GM12878 (cell line): ENCODE results near the gene OR2H1. TPM values are rescaled to one million over a fixed set of nuclear protein-coding genes. Genes with fewer than 3 reads are reported as not detected.

ENCODE experiments used
- ATAC-seq: fragments of 200-7000 bp; cut with Tn5 transposase; 3 replicates; pipeline ENCODE4 v1.9.1; 2020; ENCODE audit warnings: mild to moderate bottlenecking, moderate library complexity
- BruUV-seq: library from RNA; stranded (reverse); fragments of 400-500 nt; replicated peaks from 2 replicates; lab custom pipeline; 2021; lab: Mats Ljungman, UMichigan
- CTCF ChIA-PET: fragments of 300-600 bp; sonication (Branson Sonifier 250); formaldehyde crosslinking; extraction: SDS; loops from one replicate; lab custom pipeline; 2021; ENCODE audit warnings: inconsistent platforms; lab: Yijun Ruan, JAX
- POLR2A ChIA-PET: fragments of 350-600 bp; formaldehyde crosslinking; extraction: SDS; loops from one replicate; lab custom pipeline; 2021; ENCODE audit warnings: inconsistent platforms; lab: Charles Lee
- RAD21 ChIA-PET: fragments of 300-600 bp; sonication (Branson Sonifier 250); formaldehyde crosslinking; loops from one replicate; lab custom pipeline; 2023; ENCODE audit warnings: antibody characterized with exemption; ENCODE audit not compliant: unreplicated experiment; lab: Charles Lee
- SMC1A ChIA-PET: fragments of 300-600 bp; sonication (Branson Sonifier 250); formaldehyde crosslinking; loops from one replicate; lab custom pipeline; 2023; ENCODE audit not compliant: unreplicated experiment, uncharacterized antibody; lab: Charles Lee
- DNase-seq: peaks from one replicate; pipeline ENCODE4 v3.0.0-alpha.2; 2011; ENCODE audit warnings: low read depth, low spot score
- FAIRE-seq: peaks from 3 replicates; lab custom pipeline; 2011; peaks lifted over from hg19 to GRCh38; lab: Jason Lieb, UNC
- H2AFZ ChIP-seq: 2 replicates; pipeline ENCODE4 v1.6.0; 2011; ENCODE audit warnings: low read depth, low read length, control low read depth; ENCODE audit not compliant: control insufficient read depth
- H3K27ac ChIP-seq: 2 replicates; pipeline ENCODE4 v1.5.1; 2011; ENCODE audit warnings: control low read depth; ENCODE audit not compliant: control insufficient read depth, insufficient read depth
- H3K27me3 ChIP-seq, 2 experiments: replicated peaks in 1 of 2; 2 replicates each; pipeline versions ENCODE4 v1.6.0 to v1.6.1; 2011; ENCODE audit warnings: low read length in 1 of 2; ENCODE audit not compliant: control insufficient read depth in 2 of 2, insufficient read depth in 2 of 2
- H3K36me3 ChIP-seq, 2 experiments: 2 replicates each; pipeline ENCODE4 v1.5.1; 2011; ENCODE audit warnings: low read length in 1 of 2; ENCODE audit not compliant: control insufficient read depth in 2 of 2, insufficient read depth in 2 of 2
- H3K4me1 ChIP-seq: 2 replicates; pipeline ENCODE4 v1.6.1; 2011; ENCODE audit warnings: mild to moderate bottlenecking, low read length, moderate library complexity, mixed read lengths; ENCODE audit not compliant: control insufficient read depth, insufficient read depth
- H3K4me2 ChIP-seq: 2 replicates; pipeline ENCODE4 v1.6.0; 2011; ENCODE audit warnings: control low read depth; ENCODE audit not compliant: control insufficient read depth, insufficient read depth
- H3K4me3 ChIP-seq: fragments of 200-600 bp; sonication (generic); 2 replicates; pipeline ENCODE4 v1.5.1; 2016
- H3K79me2 ChIP-seq: 2 replicates; pipeline ENCODE4 v1.6.0; 2011; ENCODE audit warnings: low read length; ENCODE audit not compliant: control insufficient read depth, insufficient read depth
- H3K9ac ChIP-seq: 2 replicates; pipeline ENCODE4 v1.8.0; 2011; ENCODE audit warnings: low read length, control low read depth, mixed read lengths; ENCODE audit not compliant: control insufficient read depth, insufficient read depth
- H3K9me3 ChIP-seq: replicated peaks from 3 replicates; pipeline ENCODE4 v1.5.1; 2011; ENCODE audit warnings: mild to moderate bottlenecking, low read length; ENCODE audit not compliant: control insufficient read depth, insufficient read depth
- H4K20me1 ChIP-seq: 2 replicates; pipeline ENCODE4 v1.6.0; 2011; ENCODE audit not compliant: control insufficient read depth, insufficient read depth
- BRCA1 ChIP-seq: IDR thresholded peaks from 2 replicates; pipeline ENCODE4 v1.6.1; 2011; ENCODE audit warnings: low read depth, low read length, improper control_type of control experiment
- IRF4 ChIP-seq: IDR thresholded peaks from 2 replicates; pipeline ENCODE4 v1.6.1; 2011; ENCODE audit warnings: low read depth, low read length
- KDM1A ChIP-seq: fragments of 200-600 bp; sonication (generic); IDR thresholded peaks from 2 replicates; pipeline ENCODE4 v1.6.1; 2016; ENCODE audit warnings: borderline replicate concordance
- LARP7 ChIP-seq: fragments of 450-650 bp; IDR thresholded peaks from 2 replicates; pipeline ENCODE4 v1.6.1; 2017; ENCODE audit warnings: mild to moderate bottlenecking
- NBN ChIP-seq: fragments of 450-650 bp; IDR thresholded peaks from 2 replicates; pipeline ENCODE4 v1.6.1; 2016
- POLR2AphosphoS5 ChIP-seq: IDR thresholded peaks from 2 replicates; pipeline ENCODE4 v1.6.1; 2011; ENCODE audit warnings: mild to moderate bottlenecking, low read length, inconsistent platforms
- SMC3 ChIP-seq: IDR thresholded peaks from 2 replicates; pipeline ENCODE4 v1.6.1; 2011; ENCODE audit warnings: low read length, improper control_type of control experiment, borderline replicate concordance
- WGBS: methylation state at CpG from one replicate; pipeline ENCODE4 v1.1.6; 2016; ENCODE audit warnings: low lambda C conversion rate; ENCODE audit not compliant: insufficient replicate concordance, insufficient coverage; ENCODE audit errors: missing lambda C conversion rate; 5-methylcytosine and 5-hydroxymethylcytosine counted together
- in situ Hi-C: fragments of 300-500 bp; cut with MboI; formaldehyde crosslinking; loops from 9 replicates; pipeline ENCODE4 v1.14.3; 2018; ENCODE audit warnings: mixed read lengths
- intact Hi-C: fragments of 100-400 bp; cut with micrococcal nuclease; formaldehyde crosslinking; loops from one replicate; pipeline ENCODE4 v1.14.2; 2022; ENCODE audit not compliant: unreplicated experiment
- polyA plus RNA-seq, 11 experiments: library from polyadenylated mRNA; depleted of rRNA in 4 of 11; unstranded in 6 of 11; stranded (reverse) in 5 of 11; fragments of >200 nt; fragmentation: Nextera tagmentation in 4 of 11; fragmentation: Illumina TruSeq in 1 of 11; extraction: Ambion mirVana in 4 of 11; extraction: Trizol in 1 of 11; gene quantifications; 1 replicate in 1 of 11; 2 replicates in 10 of 11; pipeline versions ENCODE4 v1.2.1 to v1.2.3, GENCODE V29; 2011 to 2016; ENCODE audit warnings: inconsistent platforms in 2 of 11, missing spikeins in 2 of 11, low read depth in 1 of 11
- total RNA-seq, 4 experiments: library from RNA; depleted of rRNA in 3 of 4; stranded (reverse); fragments of >200 nt in 3 of 4; fragmentation: Illumina TruSeq in 1 of 4; extraction: Trizol in 1 of 4; gene quantifications; 2 replicates each; pipeline versions ENCODE4 v1.2.1 to v1.2.3, GENCODE V29; 2013 to 2021
- TF ChIP-seq, protein P1 (sequence below): fragments of 450-650 bp; IDR thresholded peaks from 2 replicates; pipeline ENCODE4 v1.6.1; 2017; ENCODE audit warnings: low read depth, mild to moderate bottlenecking, moderate library complexity
- TF ChIP-seq, protein P2 (sequence below): IDR thresholded peaks from 2 replicates; pipeline ENCODE4 v1.6.1; 2012; ENCODE audit warnings: low read depth, low read length, improper control_type of control experiment
- TF ChIP-seq, protein P3 (sequence below): fragments of 450-650 bp; IDR thresholded peaks from 2 replicates; pipeline ENCODE4 v1.6.1; 2017; ENCODE audit warnings: mild to moderate bottlenecking

OR2H1 gene
- total and polyA plus RNA-seq, 10 of the 15 experiments (the other 5 are each of a cell fraction or from before 2014, with no cell fraction given), result not detected

DNA sequence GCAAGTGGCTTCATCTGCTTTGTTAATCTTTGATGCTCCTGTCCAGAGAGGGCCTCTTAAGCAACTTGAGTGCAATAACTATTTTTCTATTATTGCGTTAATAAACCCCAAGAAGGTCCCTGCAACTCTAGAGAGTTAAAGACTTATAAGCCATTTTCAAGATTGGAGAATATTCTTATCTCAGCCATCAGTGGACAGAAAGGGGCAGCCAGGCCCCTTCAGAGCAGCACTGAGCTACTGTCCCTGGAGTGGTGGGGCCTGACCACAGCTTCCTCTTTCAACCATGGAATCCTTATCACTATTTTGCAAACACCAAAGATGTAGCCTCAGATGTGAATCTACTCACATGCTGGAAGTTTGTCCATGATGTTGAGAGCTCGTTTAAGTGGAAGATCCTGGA lies 33.6 kb downstream of the OR2H1 start:
- Histone ChIP-seq H4K20me1 (no peaks in the 10 kb centered on the region), H3K36me3 (no peaks in the 10 kb centered on the region), H3K27ac (no peak overlapping the region), H3K27me3 (no peaks in the 10 kb centered on the region; a peak in 1 of 4 replicates), H2AFZ (no peak overlapping the region), H3K79me2 (no peaks in the 10 kb centered on the region), H3K9ac (no peak overlapping the region), H3K4me1 (no peaks in the 10 kb centered on the region), H3K4me2 (no peak overlapping the region), H3K9me3 (no peaks in the 10 kb centered on the region), H3K4me3 (no peak overlapping the region)
- WGBS, result 5% methylated on average over 2 of the region's 2 CpGs
- no peak for DNase-seq
- ATAC-seq, result no peak
- no TSS peak for BruUV-seq
- TF ChIP-seq, protein P1, sequence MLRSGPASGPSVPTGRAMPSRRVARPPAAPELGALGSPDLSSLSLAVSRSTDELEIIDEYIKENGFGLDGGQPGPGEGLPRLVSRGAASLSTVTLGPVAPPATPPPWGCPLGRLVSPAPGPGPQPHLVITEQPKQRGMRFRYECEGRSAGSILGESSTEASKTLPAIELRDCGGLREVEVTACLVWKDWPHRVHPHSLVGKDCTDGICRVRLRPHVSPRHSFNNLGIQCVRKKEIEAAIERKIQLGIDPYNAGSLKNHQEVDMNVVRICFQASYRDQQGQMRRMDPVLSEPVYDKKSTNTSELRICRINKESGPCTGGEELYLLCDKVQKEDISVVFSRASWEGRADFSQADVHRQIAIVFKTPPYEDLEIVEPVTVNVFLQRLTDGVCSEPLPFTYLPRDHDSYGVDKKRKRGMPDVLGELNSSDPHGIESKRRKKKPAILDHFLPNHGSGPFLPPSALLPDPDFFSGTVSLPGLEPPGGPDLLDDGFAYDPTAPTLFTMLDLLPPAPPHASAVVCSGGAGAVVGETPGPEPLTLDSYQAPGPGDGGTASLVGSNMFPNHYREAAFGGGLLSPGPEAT, result no peak
- TF ChIP-seq BRCA1, result no peak
- no peak for TF ChIP-seq NBN
- no peak for TF ChIP-seq SMC3
- no peak for TF ChIP-seq KDM1A
- TF ChIP-seq LARP7, result no peak
- no peak for TF ChIP-seq POLR2AphosphoS5
- TF ChIP-seq IRF4, result no peak
- TF ChIP-seq, protein P2, sequence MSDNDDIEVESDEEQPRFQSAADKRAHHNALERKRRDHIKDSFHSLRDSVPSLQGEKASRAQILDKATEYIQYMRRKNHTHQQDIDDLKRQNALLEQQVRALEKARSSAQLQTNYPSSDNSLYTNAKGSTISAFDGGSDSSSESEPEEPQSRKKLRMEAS, result no peak
- TF ChIP-seq, protein P3, sequence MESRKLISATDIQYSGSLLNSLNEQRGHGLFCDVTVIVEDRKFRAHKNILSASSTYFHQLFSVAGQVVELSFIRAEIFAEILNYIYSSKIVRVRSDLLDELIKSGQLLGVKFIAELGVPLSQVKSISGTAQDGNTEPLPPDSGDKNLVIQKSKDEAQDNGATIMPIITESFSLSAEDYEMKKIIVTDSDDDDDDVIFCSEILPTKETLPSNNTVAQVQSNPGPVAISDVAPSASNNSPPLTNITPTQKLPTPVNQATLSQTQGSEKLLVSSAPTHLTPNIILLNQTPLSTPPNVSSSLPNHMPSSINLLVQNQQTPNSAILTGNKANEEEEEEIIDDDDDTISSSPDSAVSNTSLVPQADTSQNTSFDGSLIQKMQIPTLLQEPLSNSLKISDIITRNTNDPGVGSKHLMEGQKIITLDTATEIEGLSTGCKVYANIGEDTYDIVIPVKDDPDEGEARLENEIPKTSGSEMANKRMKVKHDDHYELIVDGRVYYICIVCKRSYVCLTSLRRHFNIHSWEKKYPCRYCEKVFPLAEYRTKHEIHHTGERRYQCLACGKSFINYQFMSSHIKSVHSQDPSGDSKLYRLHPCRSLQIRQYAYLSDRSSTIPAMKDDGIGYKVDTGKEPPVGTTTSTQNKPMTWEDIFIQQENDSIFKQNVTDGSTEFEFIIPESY, result no peak
- ChIA-PET RAD21 (no interaction called here), CTCF (no interaction called here), SMC1A (no interaction called here), POLR2A (no interaction called here)
- intact Hi-C loops (no loop called here), in situ Hi-C loops (no loop called here)
- no peak for FAIRE-seq
